Stomach (tissue), 9 donors: ENCODE data around the gene CLEC18C. TPM values are rescaled to one million over a fixed set of nuclear protein-coding genes. Genes with fewer than 3 reads are reported as not detected.
"Not testable (repeated sequence)": the region's sequence is repeated elsewhere in the genome, so short reads cannot be mapped to it uniquely, and the experiment has no call there.

Source experiments
- DNase-seq, 2 donors: peaks; one replicate each; pipeline versions ENCODE4 v3.0.0 to v3.0.0-alpha.2; 2013 to 2019
- H3K27ac ChIP-seq, 5 donors: fragments of 200-600 bp in 4 of 5; sonication (generic) in 4 of 5; one replicate each; pipeline ENCODE4 v1.5.1; 2013 to 2019; ENCODE audit warnings: mild to moderate bottlenecking in 1 of 5, moderate library complexity in 1 of 5
- H3K27me3 ChIP-seq, 3 donors: fragments of 200-600 bp; sonication (generic); one replicate each; pipeline ENCODE4 v1.5.1; 2017 to 2019; ENCODE audit warnings: mixed run types in 1 of 3
- H3K36me3 ChIP-seq, 4 donors: fragments of 200-600 bp; sonication (generic); 1 replicate in 3 of 4; 2 replicates in 1 of 4; pipeline ENCODE4 v1.5.1; 2016 to 2019
- H3K4me1 ChIP-seq, 4 donors: fragments of 200-600 bp; sonication (generic); one replicate each; pipeline ENCODE4 v1.5.1; 2016 to 2019
- H3K4me3 ChIP-seq, 4 donors: fragments of 200-600 bp; sonication (generic) in 3 of 4; one replicate each; pipeline ENCODE4 v1.5.1; 2016 to 2019; ENCODE audit warnings: mild to moderate bottlenecking in 1 of 4
- H3K9me3 ChIP-seq, 4 donors: fragments of 200-600 bp; sonication (generic); one replicate each; pipeline ENCODE4 v1.5.1; 2016 to 2019
- WGBS, 5 donors: extraction: QIAGEN DNeasy Blood & Tissue Kit in 3 of 5; methylation state at CpG; one replicate each; pipeline versions ENCODE4 v1.1.5 to v1.1.7; 2013 to 2018; 5-methylcytosine and 5-hydroxymethylcytosine counted together
- intact Hi-C: fragments of 100-400 bp; cut with DNase I; formaldehyde crosslinking; loops from one replicate; pipeline ENCODE4 v1.15.1; 2023; ENCODE audit warnings: low total_unique reads
- polyA plus RNA-seq, 3 donors: library from polyadenylated mRNA; stranded (reverse); fragments of 200-250 nt; gene quantifications; one replicate each; pipeline ENCODE4 v1.2.3, GENCODE V29; 2013
- small RNA-seq, 4 donors: library from RNA; depleted of rRNA; stranded (forward); fragments of <200 nt; gene quantifications; one replicate each; pipeline ENCODE3, GENCODE V24; 2016
- total RNA-seq, 5 donors: library from RNA; depleted of rRNA; stranded (reverse); fragments of >200 nt; gene quantifications; one replicate each; pipeline versions ENCODE4 v1.1.0 to v1.2.3, GENCODE V29; 2014 to 2016
- donor health status: healthy with polysubstance abuse.
- donor health status: Bipolar disorder and iron deficiency.
- donor health status: healthy.

CLEC18C gene
- total and polyA plus RNA-seq, 8 donors, result 0.06 to 3.0 (median 0.71) TPM; not detected in 4

- DNase-seq, H3K4me3 ChIP-seq, H3K27me3 ChIP-seq, H3K27ac ChIP-seq, H3K9me3 ChIP-seq, intact Hi-C loops, H3K4me1 ChIP-seq: not testable (repeated sequence)
- H3K36me3 ChIP-seq, result peaks cover 3 to 64% (median 60%) of the 10 kb centered on the region in 4 donors
- 50 to 74% (median 59%) methylated on average over 1 of the region's 3 CpGs for WGBS, 5 donors
These were observed 50.5 kb downstream of the CLEC18C start for GRCh38 chr16:70223971-70224513.

GRCh38 chr16:70224645-70225044, 51.1 kb downstream of the CLEC18C start:
- H3K4me1 ChIP-seq, H3K27ac ChIP-seq, DNase-seq, H3K27me3 ChIP-seq, H3K4me3 ChIP-seq, H3K9me3 ChIP-seq, intact Hi-C loops: not testable (repeated sequence)
- 90 to 98% (median 96%) methylated on average over 2 to 18 of the region's 24 CpGs for WGBS, 5 donors
- H3K36me3 ChIP-seq, result peaks cover 2 to 63% (median 59%) of the 10 kb centered on the region in 4 donors

- H3K36me3 ChIP-seq, result peaks cover 0 to 65% (median 58%) of the 10 kb centered on the region in 4 donors
- DNase-seq, intact Hi-C loops, H3K4me1 ChIP-seq, H3K9me3 ChIP-seq, H3K27me3 ChIP-seq, H3K27ac ChIP-seq, H3K4me3 ChIP-seq: not testable (repeated sequence)
- WGBS, 5 donors, result 92 to 100% (median 93%) methylated on average over 1 to 4 of the region's 4 CpGs
These were observed 51.8 kb downstream of the CLEC18C start for GRCh38 chr16:70225430-70225829.

- intact Hi-C loops, DNase-seq, H3K27me3 ChIP-seq, H3K4me1 ChIP-seq, H3K9me3 ChIP-seq, H3K4me3 ChIP-seq, H3K27ac ChIP-seq: not testable (repeated sequence)
- H3K36me3 ChIP-seq, result peaks cover 0 to 68% (median 61%) of the 10 kb centered on the region in 4 donors
These were observed 52.4 kb downstream of the CLEC18C start for GRCh38 chr16:70226024-70226423.

GRCh38 chr16:70231831-70232230, 58.2 kb downstream of the CLEC18C start:
- H3K9me3 ChIP-seq, result not testable (repeated sequence)

More at GRCh38 chr16:70231831-70232230, 58.2 kb downstream of the CLEC18C start:
- H3K27ac ChIP-seq, H3K4me3 ChIP-seq, H3K27me3 ChIP-seq, intact Hi-C loops, DNase-seq, H3K4me1 ChIP-seq: not testable (repeated sequence)
- H3K36me3 ChIP-seq, result peaks cover 3 to 87% (median 77%) of the 10 kb centered on the region in 4 donors
- WGBS, 5 donors, result 63 to 75% (median 73%) methylated on average over 2 to 3 of the region's 3 CpGs

Small RNA genes within 50 kb of the gene (small RNA-seq; reads per million reads assigned to genes)
- 0 reads per million in 4 donors for gene AC009060.2

Other genes starting within 250 kb of the CLEC18C start
- gene CLEC18A, start 222.5 kb upstream of the CLEC18C start, total RNA-seq, result 1 to 10 TPM in 4 of 5 donors, not detected in 1; 1.3 to 3.6 (median 2.5) TPM
- under 1 TPM; 0.31 to 0.98 (median 0.44) TPM for gene CLEC18A, start 222.5 kb upstream of the CLEC18C start, polyA plus RNA-seq
- 10 to 100 TPM; 11.3 to 85.7 (median 29.6) TPM for gene PDPR, start 59.5 kb upstream of the CLEC18C start, total RNA-seq
- gene PDPR, start 59.5 kb upstream of the CLEC18C start, polyA plus RNA-seq, result 1 to 10 TPM; 2.4 to 5.0 (median 4.1) TPM
- gene EXOSC6, start 78.2 kb downstream of the CLEC18C start, total RNA-seq, result 10 to 100 TPM; 20.1 to 45.2 (median 30.3) TPM
- 1 to 10 TPM; 7.0 to 8.8 (median 7.2) TPM for gene EXOSC6, start 78.2 kb downstream of the CLEC18C start, polyA plus RNA-seq
- 100 to 1,000 TPM in 1 of 5 donors, 10 to 100 TPM in 4; 49.2 to 143 (median 61.9) TPM for gene AARS1, start 115.7 kb downstream of the CLEC18C start, total RNA-seq
- 10 to 100 TPM; 26.7 to 35.7 (median 34.6) TPM for gene AARS1, start 115.7 kb downstream of the CLEC18C start, polyA plus RNA-seq
- 10 to 100 TPM in 4 of 5 donors, 1 to 10 TPM in 1; 9.8 to 34.3 (median 25.7) TPM for gene DDX19B, start 125.4 kb downstream of the CLEC18C start, total RNA-seq
- 10 to 100 TPM; 16.8 to 28.7 (median 20.4) TPM for gene DDX19B, start 125.4 kb downstream of the CLEC18C start, polyA plus RNA-seq
- 100 to 1,000 TPM in 1 of 5 donors, 10 to 100 TPM in 4; 14.8 to 130 (median 38.5) TPM for gene DDX19A, start 173.1 kb downstream of the CLEC18C start, total RNA-seq
- gene DDX19A, start 173.1 kb downstream of the CLEC18C start, polyA plus RNA-seq, result 10 to 100 TPM; 16.1 to 21.1 (median 16.5) TPM